Measurements from ENCODE around the gene ANKLE1. TPM values are rescaled to one million over a fixed set of nuclear protein-coding genes. Genes with fewer than 3 reads are reported as not detected.

The ANKLE1 gene
- total RNA-seq, 3 donors from 2014 or later: 0.96 to 1.6 (median 1.0) TPM

DNA sequence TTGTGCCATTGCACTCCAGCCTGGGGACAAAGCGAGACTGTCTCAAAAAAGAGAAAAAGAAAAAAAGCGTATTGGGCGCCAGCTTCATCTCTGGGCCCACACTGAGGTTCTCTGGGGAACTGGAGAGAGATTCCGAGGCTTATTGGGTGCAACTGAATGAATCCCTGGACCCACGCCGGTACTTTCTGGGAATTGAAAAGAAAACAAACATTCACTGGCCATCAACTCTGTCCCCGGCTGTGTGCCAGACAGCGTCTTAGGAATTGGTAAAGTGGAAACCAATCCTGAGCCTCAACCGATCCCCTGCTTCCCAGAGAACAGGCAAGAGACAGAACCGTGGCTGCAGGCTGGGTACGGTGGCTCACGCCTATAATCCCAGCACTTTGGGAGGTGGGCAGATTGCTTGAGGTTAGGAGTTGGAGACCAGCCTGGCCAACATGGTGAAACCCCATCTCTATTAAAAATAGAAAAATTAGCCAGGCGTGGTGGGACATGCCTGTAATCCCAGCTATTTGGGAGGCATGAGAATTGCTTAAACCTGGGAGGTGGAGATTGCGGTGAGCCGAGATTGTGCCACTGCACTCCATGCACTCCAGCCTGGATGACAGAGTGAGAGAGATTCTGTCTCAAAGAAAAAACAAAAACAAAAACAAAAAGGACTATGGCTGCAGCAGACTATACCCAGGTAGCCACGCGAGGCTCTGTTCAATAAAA, 44.3 kb downstream of the ANKLE1 start:
- H3K27me3 ChIP-seq: peaks cover 0 to 3% of the 10 kb centered on the region in 2 donors
- no peaks in the 10 kb centered on the region for H3K9me3 ChIP-seq
- peak overlapping the region; percentile 62 to 89 for H3K27ac ChIP-seq
- intact Hi-C loops (cut with DNase I; ENCODE audit: low total_unique reads): no loop called here
- peak overlapping the region in 2 of 3 donors; percentile 56 to 69 for H3K4me3 ChIP-seq
- H3K4me1 ChIP-seq: peaks cover 0 to 20% of the 10 kb centered on the region in 2 donors
- H3K36me3 ChIP-seq: no peaks in the 10 kb centered on the region
- peak in 1 of 3 donors; percentile 35 for TF ChIP-seq POLR2AphosphoS5 (IDR thresholded peaks at IDR 0.05)
- TF ChIP-seq, protein P1, sequence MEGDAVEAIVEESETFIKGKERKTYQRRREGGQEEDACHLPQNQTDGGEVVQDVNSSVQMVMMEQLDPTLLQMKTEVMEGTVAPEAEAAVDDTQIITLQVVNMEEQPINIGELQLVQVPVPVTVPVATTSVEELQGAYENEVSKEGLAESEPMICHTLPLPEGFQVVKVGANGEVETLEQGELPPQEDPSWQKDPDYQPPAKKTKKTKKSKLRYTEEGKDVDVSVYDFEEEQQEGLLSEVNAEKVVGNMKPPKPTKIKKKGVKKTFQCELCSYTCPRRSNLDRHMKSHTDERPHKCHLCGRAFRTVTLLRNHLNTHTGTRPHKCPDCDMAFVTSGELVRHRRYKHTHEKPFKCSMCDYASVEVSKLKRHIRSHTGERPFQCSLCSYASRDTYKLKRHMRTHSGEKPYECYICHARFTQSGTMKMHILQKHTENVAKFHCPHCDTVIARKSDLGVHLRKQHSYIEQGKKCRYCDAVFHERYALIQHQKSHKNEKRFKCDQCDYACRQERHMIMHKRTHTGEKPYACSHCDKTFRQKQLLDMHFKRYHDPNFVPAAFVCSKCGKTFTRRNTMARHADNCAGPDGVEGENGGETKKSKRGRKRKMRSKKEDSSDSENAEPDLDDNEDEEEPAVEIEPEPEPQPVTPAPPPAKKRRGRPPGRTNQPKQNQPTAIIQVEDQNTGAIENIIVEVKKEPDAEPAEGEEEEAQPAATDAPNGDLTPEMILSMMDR (IDR thresholded peaks at IDR 0.05): no peak
- DNase-seq (ENCODE audit: low spot score in 2 of 2): peak in 1 of 2 donors; percentile 78

DNA sequence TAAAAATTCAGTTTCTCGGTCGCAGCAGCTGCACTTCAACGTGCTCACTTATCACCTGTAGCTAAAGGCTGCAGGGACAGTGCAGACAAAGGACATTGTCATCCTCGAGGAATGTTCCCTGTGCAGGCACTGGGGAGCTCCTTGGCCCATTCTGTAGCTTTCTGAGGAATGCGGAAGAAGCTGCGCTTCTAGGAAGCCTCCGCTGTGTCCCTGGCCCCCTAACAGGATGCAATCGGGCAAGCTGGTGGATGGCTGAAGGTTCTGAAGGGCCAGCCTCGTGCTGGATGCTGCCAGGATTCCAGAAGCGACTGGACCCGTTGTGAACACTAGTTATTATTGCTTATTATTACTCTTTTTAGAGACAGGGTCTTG, 44.9 kb downstream of the ANKLE1 start:
- peak in 1 of 2 donors; percentile 57 for DNase-seq (ENCODE audit: low spot score in 2 of 2)
- TF ChIP-seq POLR2AphosphoS5 (IDR thresholded peaks at IDR 0.05) (peak in 1 of 3 donors; percentile 26), POLR2A (IDR thresholded peaks at IDR 0.05) (no peak)
- TF ChIP-seq, protein P1 (IDR thresholded peaks at IDR 0.05): no peak
- peaks cover 0 to 20% of the 10 kb centered on the region in 2 donors for H3K4me1 ChIP-seq

DNA sequence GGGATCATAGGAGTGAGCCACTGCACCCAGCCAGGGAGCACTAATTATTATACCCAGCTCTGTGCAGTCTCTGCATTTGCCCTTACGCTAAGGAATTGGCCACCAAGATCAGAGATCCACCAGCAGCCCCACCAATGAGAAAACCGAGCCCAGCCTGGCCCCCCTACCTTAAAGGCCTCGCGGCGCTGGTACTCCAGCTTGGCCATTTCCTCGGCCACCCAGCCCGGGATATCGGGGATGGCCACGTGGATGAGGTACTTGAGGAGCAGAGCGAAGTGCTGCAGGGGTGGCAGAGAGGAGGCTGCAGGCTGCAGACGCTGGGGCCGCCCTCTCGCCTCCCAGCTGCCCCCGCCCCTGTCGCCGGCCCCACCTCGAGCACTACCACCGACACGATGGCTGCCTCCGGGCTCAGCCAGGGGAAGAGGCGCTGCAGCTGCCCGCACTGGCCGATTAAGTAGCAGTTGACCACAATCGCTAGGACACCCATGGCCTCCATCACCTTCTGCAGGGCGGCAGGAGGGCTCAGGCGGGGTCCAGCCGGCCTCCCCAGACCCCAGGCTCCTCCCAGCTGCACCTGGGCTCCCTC, 45.5 kb downstream of the ANKLE1 start:
- Histone ChIP-seq H3K4me1 (peaks cover 0 to 20% of the 10 kb centered on the region in 2 donors), H3K27ac (peak overlapping the region; percentile 84 to 89), H3K36me3 (no peaks in the 10 kb centered on the region), H3K9me3 (no peaks in the 10 kb centered on the region), H3K4me3 (peak overlapping the region in 2 of 3 donors; percentile 56 to 69), H3K27me3 (peaks cover 0 to 3% of the 10 kb centered on the region in 2 donors)
- intact Hi-C loops (cut with DNase I; ENCODE audit: low total_unique reads): no loop called here
- no peak for TF ChIP-seq POLR2A (IDR thresholded peaks at IDR 0.05)
- TF ChIP-seq, protein P1 (IDR thresholded peaks at IDR 0.05): no peak
- no peak for TF ChIP-seq POLR2AphosphoS5 (IDR thresholded peaks at IDR 0.05)
- no peak for DNase-seq (ENCODE audit: low spot score in 2 of 2)

More for the DNA sequence above, 44.9 kb downstream of the ANKLE1 start:
- H3K36me3 ChIP-seq: no peaks in the 10 kb centered on the region
- peak overlapping the region; percentile 84 to 89 for H3K27ac ChIP-seq
- H3K27me3 ChIP-seq: peaks cover 0 to 3% of the 10 kb centered on the region in 2 donors
- peak overlapping the region in 2 of 3 donors; percentile 56 to 69 for H3K4me3 ChIP-seq
- no peaks in the 10 kb centered on the region for H3K9me3 ChIP-seq
- intact Hi-C loops (cut with DNase I; ENCODE audit: low total_unique reads): no loop called here

DNA sequence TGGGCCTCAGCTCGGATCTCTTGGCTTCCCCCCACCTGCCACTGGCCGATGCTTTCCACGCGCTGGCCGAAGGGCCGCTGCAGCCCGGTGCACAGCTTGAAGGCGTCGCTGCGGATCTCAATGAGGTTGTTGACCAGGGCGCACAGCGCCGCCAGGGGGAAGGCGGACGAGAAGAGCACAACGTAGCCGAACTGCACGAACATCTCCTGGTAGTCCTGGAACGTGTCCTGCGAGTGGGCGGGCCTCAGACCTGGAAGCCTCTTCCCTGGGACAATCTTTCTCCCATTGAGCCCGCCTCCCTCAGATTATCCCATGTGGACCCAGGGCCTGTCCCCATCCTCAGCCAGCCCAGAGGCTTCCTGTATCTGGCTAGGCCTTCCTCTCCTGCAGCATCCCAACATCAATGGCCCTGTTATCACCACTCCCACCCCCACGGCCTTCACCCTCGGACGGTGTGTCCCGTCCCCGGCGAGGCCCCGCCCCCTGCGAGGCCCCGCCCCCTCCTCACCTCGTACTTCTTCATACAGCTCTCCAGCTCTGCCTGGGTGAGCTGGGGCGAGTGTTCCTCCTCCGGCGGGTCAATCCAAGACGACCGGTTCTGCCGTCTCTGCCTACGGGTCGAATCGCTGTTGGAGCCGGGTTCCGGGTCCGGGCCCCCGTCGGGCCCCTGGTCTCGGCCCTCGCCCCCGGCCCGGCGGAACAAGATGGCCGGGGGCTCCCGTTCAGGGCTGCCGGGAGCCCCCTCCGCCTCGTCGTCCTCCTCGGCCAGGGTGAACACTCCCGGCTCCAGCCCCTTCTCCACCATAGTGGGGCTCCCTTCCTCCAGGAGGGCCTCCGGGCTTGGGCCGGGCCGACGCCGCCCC, 46.2 kb downstream of the ANKLE1 start:
- H3K27me3 ChIP-seq: peaks cover 0 to 3% of the 10 kb centered on the region in 2 donors
- intact Hi-C loops (cut with DNase I; ENCODE audit: low total_unique reads): no loop called here
- H3K9me3 ChIP-seq: no peaks in the 10 kb centered on the region
- H3K36me3 ChIP-seq: no peaks in the 10 kb centered on the region
- DNase-seq (ENCODE audit: low spot score in 2 of 2): peak; percentile 87 to 94
- peak overlapping the region; percentile 84 to 89 for H3K27ac ChIP-seq
- H3K4me1 ChIP-seq: peaks cover 0 to 20% of the 10 kb centered on the region in 2 donors
- peak overlapping the region; percentile 8 to 69 (median 56) for H3K4me3 ChIP-seq
- no peak for TF ChIP-seq POLR2A (IDR thresholded peaks at IDR 0.05)
- TF ChIP-seq, protein P1 (IDR thresholded peaks at IDR 0.05): peak in 2 of 3 donors; percentile 44 to 67
